NCI-H1105 (cell line): Measurements from ENCODE around the gene IL18.
"Not testable (repeated sequence)": the region's sequence is repeated elsewhere in the genome, so short reads cannot be mapped to it uniquely, and the experiment has no call there.

Experiments
- DNase-seq: peaks from one replicate; lab custom pipeline; 2025; lab: John Stamatoyannopoulos, UW

The IL18 gene

DNA sequence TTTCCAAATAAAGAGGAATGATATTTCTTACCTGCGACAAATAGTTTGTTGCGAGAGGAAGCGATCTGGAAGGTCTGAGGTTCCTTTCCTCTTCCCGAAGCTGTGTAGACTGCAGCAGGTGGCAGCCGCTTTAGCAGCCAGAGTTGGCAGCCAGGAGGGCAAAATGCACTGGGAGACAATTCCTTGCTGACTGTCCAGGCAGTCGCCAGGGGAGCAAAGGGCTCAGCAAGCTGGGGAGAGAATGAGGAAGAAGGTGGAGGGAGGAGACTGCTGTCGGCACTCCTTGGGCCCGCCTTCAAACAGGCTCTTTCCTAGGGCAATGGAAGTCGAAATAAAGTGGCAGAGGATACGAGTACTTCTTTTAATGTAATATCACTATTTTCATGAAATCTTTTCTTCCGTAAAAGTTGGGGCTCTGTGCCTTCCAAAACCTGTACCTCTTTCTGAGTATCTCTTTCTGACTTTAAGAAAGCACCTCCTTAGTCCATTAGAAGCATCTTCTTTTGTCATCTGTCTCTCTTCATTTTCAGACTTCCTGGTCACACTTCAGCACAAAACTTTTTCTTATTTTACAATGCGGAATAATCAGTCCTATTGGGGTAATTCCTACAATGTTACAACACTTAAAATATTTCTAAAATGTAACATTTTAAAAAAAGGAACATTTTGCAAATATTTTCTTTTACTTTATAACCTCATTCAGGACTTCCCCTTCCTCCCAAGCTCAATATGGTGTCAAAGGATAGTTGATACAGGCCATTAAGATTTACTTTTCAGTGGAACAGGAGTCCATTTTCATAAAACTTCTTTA lies at the start of gene IL18:
IL18 (minus strand) TSS at position 220 of the 811 bp plus-strand sequence. CDS start 9,041 bp downstream, outside the sequence.
- no peak for DNase-seq

DNA sequence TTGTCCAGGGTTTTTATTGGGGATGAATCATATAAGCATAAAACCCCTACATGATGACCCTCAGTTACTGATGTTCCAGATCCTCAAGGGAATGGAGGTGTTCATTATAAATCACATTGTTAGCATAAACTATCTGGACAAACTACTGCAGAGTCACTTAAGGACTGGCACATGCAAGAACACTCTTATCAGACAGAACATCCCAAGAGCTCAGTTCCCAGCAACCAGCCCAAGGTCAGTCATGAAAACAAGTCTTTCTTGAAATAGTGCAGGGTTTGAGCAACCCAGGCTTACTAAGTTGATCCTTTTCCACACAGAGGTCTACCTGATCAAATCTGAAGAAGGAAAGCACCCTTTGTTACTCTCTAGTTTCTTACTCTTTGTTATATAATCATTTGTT lies 48.8 kb upstream of the IL18 start:
- no peak for DNase-seq

DNA sequence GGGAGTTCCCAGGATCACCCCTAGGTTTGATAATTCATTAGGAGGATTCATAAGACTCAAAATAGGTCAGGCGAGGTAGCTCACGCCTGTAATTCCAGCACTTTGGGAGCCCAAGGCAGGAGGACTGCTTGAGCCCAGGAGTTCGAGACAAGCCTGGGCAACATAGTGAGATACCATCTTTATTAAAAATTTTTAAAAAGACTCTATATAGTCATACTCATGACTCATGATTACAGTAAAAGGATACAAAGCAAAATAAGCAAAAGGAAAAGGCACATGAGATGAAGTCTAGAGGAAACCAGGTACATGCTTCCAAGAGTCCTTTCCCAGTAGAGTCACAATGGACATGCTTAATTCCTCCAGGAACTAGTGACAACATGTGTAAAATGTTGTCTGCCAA lies 48.4 kb upstream of the IL18 start:
- DNase-seq, result no peak

DNA sequence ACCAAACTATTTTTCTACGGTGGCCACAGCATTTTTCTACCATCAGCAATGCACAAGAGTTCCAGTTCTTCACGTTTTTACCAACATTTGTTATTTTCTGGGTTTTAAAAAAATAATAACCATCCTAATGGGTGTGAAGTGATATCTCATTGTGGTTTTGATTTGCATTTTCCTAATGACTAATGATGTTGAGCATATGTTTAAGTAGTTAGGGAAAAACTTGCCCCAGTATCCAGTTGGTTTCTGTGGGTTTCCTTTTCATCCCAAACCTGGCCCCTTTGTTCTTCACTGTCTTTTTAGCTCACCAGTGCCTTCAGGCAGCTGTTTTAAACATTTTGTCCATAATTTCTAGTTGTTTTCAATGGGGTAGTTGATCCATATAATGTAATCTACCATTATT lies 47.6 kb upstream of the IL18 start:
- no peak for DNase-seq

DNA sequence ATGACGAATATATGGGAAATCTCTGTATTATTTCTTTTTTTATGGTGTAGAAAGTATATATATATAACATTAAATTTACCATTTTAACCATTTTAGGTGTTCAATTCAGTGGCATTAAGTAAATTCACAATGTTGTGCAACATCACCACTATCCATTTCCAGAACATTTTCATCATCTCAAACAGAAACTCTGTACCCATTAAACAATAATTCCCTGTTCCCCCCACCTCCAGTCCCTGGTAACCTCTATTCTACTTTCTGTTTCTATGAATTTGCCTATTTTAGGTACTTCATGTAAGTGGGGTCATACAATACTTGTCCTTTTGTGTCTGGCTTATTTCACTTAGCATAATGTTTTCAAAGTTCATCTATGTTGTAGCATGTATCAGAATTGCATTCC lies 47.0 kb upstream of the IL18 start:
- DNase-seq, result no peak

DNA sequence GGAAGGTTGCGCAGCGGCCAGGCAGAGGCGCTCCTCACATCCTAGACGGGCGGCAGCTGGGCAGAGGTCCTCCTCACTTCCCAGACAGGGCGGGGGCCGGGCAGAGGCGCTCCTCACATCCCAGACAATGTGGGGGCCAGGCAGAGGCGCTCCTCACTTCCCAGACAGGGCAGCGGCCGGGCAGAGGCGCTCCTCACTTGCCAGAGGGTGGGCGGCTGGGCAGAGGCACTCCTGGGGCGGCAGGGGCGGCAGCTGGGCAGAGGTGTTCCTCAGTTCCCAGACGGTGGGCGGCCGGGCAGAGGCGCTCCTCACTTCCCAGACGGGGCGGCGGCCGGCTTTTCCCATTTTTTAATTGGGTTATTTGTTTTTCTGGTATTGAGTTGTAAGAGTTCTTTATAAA lies 42.2 kb upstream of the IL18 start:
- DNase-seq, result no peak

DNA sequence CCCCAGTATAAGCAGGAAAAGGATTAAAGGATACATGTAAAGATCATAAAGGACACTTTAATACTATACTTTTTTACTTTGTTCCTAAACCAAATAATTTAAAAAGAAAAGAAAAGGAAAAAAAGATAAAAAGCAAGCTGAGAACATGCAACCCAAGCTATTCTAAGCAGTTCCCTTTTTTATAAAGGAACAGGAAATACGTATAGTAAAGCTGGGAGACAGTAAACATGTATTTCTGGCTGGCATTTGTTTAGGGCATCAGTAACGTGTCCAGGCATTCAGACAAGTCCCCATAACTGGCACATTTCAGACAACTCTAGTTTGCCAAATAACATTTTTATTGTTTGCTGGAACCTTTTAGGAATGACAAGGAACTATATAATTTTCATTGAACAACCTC lies 36.4 kb upstream of the IL18 start:
- no peak for DNase-seq

DNA sequence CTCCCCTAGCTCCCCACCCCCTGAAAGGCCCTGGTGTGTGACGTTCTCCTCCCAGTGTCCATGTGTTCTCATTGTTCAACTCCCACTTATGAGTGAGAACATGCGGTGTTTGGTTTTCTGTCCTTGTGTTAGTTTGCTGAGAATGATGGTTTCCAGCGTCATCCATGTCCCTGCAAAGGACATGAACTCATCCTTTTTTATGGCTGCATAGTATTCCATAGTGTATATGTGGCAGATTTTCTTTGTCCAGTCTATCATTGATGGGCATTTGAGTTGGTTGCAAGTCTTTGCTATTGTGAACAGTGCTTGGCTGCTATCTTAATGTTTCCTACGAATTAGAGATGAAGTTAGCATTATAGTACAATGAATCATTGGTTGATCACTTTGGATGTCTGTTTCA lies 35.2 kb upstream of the IL18 start:
- DNase-seq, result not testable (repeated sequence)

DNA sequence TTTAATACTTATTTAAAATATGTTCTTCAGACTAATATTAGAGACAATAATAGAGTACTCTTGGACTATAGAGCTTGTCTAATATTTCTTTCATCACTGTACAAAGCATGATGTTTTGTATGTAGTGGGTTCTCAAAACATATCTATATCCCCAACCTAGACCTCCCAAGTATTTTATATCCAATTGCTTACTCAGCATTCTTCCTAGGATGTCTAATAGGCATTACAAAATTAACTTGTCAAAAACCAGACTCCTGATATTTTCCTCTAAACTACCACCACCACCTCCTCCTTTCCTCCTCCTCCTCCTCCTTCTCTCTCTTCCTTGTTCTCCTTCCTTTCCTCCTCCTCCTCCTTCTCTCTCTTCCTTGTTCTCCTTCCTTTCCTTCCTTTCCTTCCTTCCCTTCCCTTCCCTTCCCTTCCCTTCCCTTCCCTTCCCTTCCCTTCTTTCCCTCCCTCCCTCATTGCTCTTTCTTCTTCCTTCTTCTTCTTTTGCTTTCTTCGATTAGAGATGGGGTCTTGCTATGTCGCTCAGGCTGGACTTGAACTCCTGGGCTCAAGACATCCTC lies 32.7 kb upstream of the IL18 start:
- no peak for DNase-seq

DNA sequence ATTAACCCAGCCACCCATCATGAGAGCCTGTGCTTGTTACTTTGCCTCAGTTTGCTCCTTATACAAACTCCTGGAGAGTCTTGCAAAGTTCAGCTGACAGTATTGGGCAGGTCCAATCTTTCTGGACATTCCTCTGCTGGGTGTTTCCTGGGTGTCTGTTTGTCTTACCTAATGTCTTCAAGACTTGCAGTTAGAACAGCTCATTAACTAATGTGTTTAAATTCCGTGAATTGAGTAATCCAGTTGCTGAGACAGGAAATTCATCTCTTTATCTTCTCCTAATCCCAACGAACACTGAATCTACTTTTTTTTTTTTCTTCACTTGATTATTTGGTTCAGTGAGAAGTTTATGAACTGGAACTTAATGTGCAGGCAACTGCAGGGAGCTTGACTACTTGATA lies 32.1 kb upstream of the IL18 start:
- no peak for DNase-seq

DNA sequence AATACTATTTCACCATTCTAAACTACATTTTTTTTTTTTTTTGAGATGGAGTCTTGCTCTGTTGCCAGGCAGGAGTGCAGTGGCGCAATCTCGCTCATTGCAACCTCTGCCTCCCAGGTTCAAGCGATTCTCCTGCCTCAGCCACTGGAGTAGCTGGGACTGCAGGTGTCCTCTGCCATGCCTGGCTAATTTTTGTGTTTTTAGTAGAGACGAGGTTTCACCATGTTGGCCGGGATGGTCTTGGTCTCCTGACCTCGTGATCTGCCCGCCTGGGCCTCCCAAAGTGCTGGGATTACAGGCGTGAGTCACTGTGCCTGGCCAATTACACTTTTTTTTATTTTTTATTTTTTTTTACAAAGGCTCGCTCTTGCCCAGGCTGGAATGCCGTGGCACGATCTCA lies 31.2 kb upstream of the IL18 start:
- not testable (repeated sequence) for DNase-seq

DNA sequence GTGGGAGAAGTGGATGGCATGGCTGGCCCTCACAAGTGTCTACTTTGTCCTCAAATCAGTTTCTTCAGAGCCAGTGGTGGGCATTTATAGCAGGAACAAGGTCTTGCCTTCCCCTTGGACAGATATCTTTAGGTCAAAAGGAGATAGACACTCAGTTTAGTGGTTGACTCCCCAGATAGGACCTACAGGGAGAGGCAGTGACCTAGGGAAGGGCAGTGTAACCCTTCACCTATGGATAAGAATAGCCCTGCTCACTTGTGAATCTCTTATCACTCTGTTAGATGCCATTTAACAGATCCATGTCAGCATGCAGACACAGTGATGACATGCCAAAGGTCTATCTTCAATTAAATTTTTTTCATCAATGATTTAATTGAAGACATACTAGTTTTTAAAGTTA lies 22.4 kb upstream of the IL18 start:
- DNase-seq, result no peak

DNA sequence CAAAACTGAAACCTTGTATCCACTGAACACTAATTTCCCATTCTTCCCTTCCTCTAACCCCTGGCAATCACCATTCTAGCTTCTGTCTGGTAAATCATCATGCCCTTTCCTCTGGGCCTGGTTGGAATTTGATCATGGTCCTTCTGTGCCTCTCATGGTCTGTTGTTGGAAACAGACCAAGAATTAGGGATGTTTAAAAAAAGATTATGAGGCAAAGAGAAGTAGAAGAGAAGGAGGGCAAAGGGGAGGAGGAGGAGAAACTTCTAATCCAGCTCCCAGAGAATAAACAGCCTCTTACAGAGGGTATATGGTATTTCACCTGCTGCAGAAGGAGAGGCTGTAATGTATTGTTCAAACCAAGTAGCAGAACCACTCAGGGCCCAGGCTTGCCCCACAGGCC lies 22.0 kb upstream of the IL18 start:
- DNase-seq, result no peak

DNA sequence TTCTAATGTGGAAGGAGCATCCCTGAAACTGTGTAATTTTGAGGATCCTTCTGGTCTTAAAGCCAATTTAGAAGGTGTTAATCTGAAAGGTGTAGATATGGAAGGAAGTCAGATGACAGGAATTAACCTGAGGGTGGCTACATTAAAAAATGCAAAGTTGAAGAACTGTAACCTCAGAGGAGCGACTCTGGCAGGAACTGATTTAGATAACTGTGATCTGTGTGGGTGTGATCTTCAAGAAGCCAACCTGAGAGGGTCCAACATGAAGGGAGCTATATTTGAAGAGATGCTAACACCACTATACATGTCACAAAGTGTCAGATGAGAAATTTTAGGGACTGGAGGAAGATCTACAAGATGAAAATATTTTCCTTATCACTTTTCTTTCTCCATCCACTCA lies 19.0 kb upstream of the IL18 start:
- no peak for DNase-seq

DNA sequence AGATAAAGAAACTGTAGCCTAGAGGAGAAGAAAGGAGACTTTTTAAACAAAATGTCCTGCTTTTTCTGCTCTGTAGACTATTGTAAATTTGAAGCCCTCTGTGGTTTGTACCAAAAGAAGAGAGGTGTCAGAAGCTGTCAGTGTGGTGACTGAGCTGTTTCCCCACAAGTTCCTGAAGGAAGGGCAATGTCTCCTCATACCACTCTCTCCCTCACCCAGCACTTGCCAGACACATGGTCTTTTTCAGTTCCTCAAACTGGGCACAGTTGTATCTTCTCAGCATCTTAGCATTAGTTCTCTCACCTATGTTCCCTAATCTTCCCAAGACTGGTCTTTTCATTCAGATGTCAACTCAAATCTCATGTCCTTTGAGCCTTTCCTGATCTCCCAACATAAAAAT lies 15.7 kb upstream of the IL18 start:
- DNase-seq, result no peak

DNA sequence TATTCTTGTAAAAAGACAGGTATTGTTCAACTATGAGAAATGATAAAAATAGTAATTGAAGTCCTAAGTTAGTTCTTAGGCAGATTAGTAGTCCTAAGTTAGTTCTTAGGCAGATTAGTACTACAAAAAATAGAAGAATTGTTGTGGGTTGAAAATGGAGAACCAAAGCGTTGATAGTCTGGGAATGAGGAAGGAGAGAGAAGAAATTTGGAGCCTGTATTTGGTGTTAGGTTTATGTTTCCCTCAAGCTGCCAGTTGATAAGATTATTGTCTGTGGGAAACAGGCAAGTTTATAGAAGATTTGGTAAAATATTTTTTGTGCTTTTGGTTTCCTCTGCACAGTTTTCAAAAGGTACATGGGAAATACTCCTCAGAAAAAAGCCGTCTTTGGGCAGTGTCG lies 15.0 kb upstream of the IL18 start:
- no peak for DNase-seq

DNA sequence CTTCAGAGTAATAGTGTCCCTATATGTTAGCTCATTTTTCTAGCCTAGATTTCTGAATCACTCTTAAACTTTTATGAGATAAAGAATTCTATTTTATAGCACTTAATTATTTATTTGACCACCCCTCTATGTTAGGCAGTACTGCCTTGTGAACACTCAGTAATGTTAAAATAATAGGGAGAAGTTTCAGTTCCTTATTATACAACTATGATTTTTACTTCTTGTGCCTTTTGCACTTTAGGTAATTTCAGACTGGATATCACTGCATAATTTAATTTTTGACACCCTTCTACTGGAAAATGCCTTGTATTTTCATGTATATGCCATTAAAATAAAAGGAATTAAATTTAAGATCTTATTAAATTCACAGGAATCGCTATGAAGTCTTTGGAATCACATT lies 14.5 kb upstream of the IL18 start:
- no peak for DNase-seq

DNA sequence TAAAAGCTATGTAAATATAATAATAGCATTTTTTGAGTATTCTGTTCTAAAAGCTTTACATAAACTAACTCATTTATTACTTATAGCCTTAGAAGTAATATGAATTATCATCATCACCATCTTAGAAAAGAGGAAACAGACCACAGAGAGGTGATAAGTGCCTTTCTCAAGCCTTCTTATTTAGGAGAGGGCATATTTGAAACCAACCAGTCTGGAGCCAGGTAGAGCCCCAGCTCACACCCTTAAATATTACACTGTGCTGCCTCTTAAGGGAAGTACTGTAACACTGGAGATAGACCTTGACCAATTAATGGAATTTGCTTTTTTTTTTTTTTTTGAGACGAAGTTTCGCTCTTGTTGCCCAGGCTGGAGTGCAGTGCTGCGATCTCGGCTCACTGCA lies 13.7 kb upstream of the IL18 start:
- DNase-seq, result no peak

DNA sequence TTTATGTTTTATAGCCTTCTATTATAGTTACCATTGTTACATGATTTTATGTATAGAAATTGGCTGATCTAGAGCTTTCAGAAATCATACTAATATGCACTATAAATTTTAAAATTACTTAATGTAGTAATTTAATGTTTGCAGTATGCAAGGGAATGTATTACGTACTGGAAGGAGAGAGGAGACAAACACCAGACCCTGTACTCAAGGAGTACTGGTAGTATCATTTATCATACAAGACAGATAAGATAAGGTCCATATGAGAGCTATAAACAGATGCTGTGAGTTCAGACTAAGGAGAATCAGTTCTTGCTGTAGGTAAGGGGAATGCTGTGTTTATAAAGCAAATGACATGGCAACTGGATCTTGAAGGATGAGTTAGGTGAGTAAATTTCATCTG lies 12.2 kb upstream of the IL18 start:
- no peak for DNase-seq

DNA sequence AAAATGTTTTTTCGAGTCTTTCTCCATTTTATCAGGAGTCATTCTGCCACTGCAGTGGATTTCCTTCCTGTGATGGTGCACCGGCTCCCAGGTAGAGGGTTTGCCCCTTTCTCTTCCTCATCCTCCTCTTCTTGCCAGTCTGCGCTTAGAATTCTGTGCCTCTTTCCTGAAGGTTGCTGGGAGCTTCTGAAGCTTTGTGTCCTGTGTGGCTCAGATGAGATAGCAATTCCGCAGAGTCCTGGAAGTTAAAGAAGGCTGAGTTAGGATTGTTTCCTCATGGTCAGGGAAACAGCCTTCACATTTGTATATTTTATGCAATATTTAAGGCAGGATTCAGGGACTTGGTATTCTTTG lies 11.7 kb upstream of the IL18 start:
- DNase-seq, result no peak

DNA sequence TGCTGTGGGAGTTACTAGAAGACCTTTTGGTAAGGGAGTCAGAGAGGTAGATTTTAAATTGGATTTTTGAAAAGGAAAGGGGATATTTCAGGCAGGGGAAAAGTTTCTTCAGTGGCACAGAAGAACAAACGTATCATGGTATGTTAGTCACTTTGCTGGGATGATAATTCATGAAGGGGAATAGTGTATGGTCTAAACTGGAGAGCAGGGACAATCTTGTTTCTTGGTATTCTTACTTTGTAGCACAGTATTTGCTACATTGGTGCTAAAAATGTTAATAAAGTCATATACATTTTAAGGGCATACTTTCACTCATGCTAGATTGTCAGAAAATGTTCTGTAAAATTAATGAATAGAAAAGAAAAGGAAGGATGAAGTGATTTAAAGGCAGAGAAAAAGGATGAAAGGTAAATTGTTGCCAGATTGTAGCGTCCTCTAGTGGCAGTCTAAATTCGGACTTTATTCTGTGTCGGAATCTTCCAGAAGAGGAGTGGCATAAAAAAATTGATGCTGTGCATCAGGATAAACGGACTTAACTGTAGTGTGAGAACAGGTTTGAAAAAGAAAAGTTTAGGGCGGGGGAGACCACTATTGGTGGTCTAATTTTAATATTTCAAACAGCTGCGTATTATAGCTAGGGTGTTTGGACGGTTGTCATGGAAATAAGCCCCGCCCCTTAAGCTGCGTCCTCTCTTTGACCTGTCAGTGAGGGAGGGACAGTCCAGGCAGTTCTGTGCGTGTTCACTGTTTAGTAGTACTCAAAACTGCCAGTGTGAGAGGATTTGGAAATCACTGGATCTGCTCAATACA lies 11.1 kb upstream of the IL18 start, which contains the start of gene BCO2:
BCO2 (plus strand) TSS at position 724 of the 810 bp plus-strand sequence. CDS start 90 bp downstream, outside the sequence.
- peak; percentile 51 for DNase-seq

DNA sequence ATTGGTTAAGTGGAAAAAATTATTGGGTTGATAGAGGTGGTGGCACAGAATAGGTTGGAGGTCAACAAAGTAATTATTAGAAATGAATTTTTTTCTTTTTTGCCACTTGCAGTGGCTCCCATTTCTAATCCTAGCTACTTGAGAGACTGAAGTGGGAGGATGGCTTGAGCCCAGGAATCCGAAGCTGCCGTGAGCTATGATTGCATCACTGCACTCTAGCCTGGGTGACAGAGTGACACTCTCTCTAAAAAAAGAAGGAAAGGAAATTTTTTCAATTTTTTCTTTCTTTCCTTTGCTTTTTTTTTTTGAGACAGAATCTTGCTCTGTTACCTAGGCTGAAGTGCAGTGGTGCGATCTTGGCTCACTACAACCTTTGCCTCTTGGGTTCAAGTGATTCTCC lies 9.3 kb upstream of the IL18 start:
- no peak for DNase-seq

DNA sequence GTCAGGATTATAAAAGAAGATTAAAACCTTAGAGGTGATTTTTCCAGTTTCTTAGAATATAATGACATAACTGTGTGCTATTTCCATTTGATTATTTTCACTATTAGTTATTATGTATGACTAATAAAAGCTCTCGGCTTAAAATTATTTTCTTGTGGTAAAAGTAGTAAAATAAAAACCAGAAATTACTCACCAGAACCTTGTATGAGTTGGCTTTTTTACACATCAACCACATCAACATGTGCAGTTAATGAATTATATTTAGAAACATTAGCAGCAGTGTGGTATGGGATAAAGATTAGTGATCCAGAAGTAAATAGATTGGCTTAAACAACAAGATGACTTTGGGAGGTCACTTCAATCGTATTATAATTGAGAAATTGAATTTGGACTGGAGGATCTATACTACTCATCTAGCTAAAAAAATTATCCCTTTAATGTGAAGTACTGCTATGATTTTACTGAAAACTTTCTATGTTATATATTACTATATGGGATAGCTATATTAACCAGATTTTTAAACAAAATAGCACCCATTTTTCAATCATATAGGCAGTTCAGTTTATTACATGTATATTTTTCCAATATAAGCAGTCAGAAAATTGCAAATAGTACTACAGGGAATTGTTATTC lies 8.6 kb upstream of the IL18 start:
- DNase-seq, result no peak
